ENCODE measurements around the gene FHAD1. TPM values are rescaled to one million over a fixed set of nuclear protein-coding genes. Genes with fewer than 3 reads are reported as not detected.
A peak's percentile ranks its signal among the peaks of the same experiment; 100 is the strongest.

Gene FHAD1
- total RNA-seq, 1 donor from 2014 or later = 2.1 TPM

- Histone ChIP-seq H3K27ac (ENCODE audit: low read depth, low read length) (no peak overlapping the region), H3K9me3 (ENCODE audit: control insufficient read depth in 3 of 3, low read length in 3 of 3) (no peaks in the 10 kb centered on the region), H3K9ac (ENCODE audit: low read depth in 1 of 3, low read length in 3 of 3) (no peak overlapping the region), H3K4me1 (ENCODE audit: control insufficient read depth in 3 of 3, insufficient read depth in 3 of 3, low read length in 3 of 3) (peaks cover 5 to 8% (median 7%) of the 10 kb centered on the region in 3 donors), H3K36me3 (ENCODE audit: control insufficient read depth in 3 of 3, insufficient read depth in 3 of 3, low read length in 3 of 3) (no peaks in the 10 kb centered on the region), H3K27me3 (ENCODE audit: control insufficient read depth in 3 of 3, insufficient read depth in 3 of 3, low read length in 3 of 3) (no peaks in the 10 kb centered on the region), H3K4me3 (ENCODE audit: low read length in 3 of 3) (no peak overlapping the region)
Observed at GRCh38 chr1:15217654-15218053, 29.4 kb upstream of the FHAD1 start.

- peaks cover 2 to 7% (median 2%) of the 10 kb centered on the region in 3 donors for H3K4me1 ChIP-seq (ENCODE audit: control insufficient read depth in 3 of 3, insufficient read depth in 3 of 3, low read length in 3 of 3)
- no peaks in the 10 kb centered on the region for H3K27me3 ChIP-seq (ENCODE audit: control insufficient read depth in 3 of 3, insufficient read depth in 3 of 3, low read length in 3 of 3)
- no peak overlapping the region for H3K27ac ChIP-seq (ENCODE audit: low read depth, low read length)
- H3K4me3 ChIP-seq (ENCODE audit: low read length in 3 of 3) = no peak overlapping the region
- H3K9ac ChIP-seq (ENCODE audit: low read depth in 1 of 3, low read length in 3 of 3) = no peak overlapping the region
- no peaks in the 10 kb centered on the region for H3K36me3 ChIP-seq (ENCODE audit: control insufficient read depth in 3 of 3, insufficient read depth in 3 of 3, low read length in 3 of 3)
- no peaks in the 10 kb centered on the region for H3K9me3 ChIP-seq (ENCODE audit: control insufficient read depth in 3 of 3, low read length in 3 of 3)
Observed at GRCh38 chr1:15218287-15219279, 28.4 kb upstream of the FHAD1 start.

- no peaks in the 10 kb centered on the region for H3K36me3 ChIP-seq (ENCODE audit: control insufficient read depth in 3 of 3, insufficient read depth in 3 of 3, low read length in 3 of 3)
- H3K27me3 ChIP-seq (ENCODE audit: control insufficient read depth in 3 of 3, insufficient read depth in 3 of 3, low read length in 3 of 3) = peaks cover 0 to 3% (median 0%) of the 10 kb centered on the region in 3 donors
- no peak overlapping the region for H3K4me3 ChIP-seq (ENCODE audit: low read length in 3 of 3)
- H3K9ac ChIP-seq (ENCODE audit: low read depth in 1 of 3, low read length in 3 of 3) = no peak overlapping the region
- no peak overlapping the region for H3K27ac ChIP-seq (ENCODE audit: low read depth, low read length)
- H3K4me1 ChIP-seq (ENCODE audit: control insufficient read depth in 3 of 3, insufficient read depth in 3 of 3, low read length in 3 of 3) = peaks cover 5 to 7% (median 5%) of the 10 kb centered on the region in 3 donors
- H3K9me3 ChIP-seq (ENCODE audit: control insufficient read depth in 3 of 3, low read length in 3 of 3) = no peaks in the 10 kb centered on the region
Observed at GRCh38 chr1:15219280-15220023, 27.6 kb upstream of the FHAD1 start.

- Histone ChIP-seq H3K36me3 (ENCODE audit: control insufficient read depth in 3 of 3, insufficient read depth in 3 of 3, low read length in 3 of 3) (no peaks in the 10 kb centered on the region), H3K4me3 (ENCODE audit: low read length in 3 of 3) (no peak overlapping the region), H3K27ac (ENCODE audit: low read depth, low read length) (no peak overlapping the region), H3K9me3 (ENCODE audit: control insufficient read depth in 3 of 3, low read length in 3 of 3) (no peaks in the 10 kb centered on the region), H3K27me3 (ENCODE audit: control insufficient read depth in 3 of 3, insufficient read depth in 3 of 3, low read length in 3 of 3) (peaks cover 0 to 3% (median 0%) of the 10 kb centered on the region in 3 donors), H3K4me1 (ENCODE audit: control insufficient read depth in 3 of 3, insufficient read depth in 3 of 3, low read length in 3 of 3) (peaks cover 3 to 5% (median 4%) of the 10 kb centered on the region in 3 donors), H3K9ac (ENCODE audit: low read depth in 1 of 3, low read length in 3 of 3) (no peak overlapping the region)
Observed at GRCh38 chr1:15220024-15220392, 27.0 kb upstream of the FHAD1 start.

- Histone ChIP-seq H3K4me3 (ENCODE audit: low read length in 3 of 3) (no peak overlapping the region), H3K27ac (ENCODE audit: low read depth, low read length) (no peak overlapping the region), H3K27me3 (ENCODE audit: control insufficient read depth in 3 of 3, insufficient read depth in 3 of 3, low read length in 3 of 3) (peaks cover 0 to 3% (median 0%) of the 10 kb centered on the region in 3 donors), H3K9ac (ENCODE audit: low read depth in 1 of 3, low read length in 3 of 3) (no peak overlapping the region), H3K36me3 (ENCODE audit: control insufficient read depth in 3 of 3, insufficient read depth in 3 of 3, low read length in 3 of 3) (no peaks in the 10 kb centered on the region), H3K9me3 (ENCODE audit: control insufficient read depth in 3 of 3, low read length in 3 of 3) (no peaks in the 10 kb centered on the region), H3K4me1 (ENCODE audit: control insufficient read depth in 3 of 3, insufficient read depth in 3 of 3, low read length in 3 of 3) (peaks cover 0 to 8% (median 3%) of the 10 kb centered on the region in 3 donors)
Observed at GRCh38 chr1:15220825-15221431, 26.1 kb upstream of the FHAD1 start.

- Histone ChIP-seq H3K36me3 (ENCODE audit: control insufficient read depth in 3 of 3, insufficient read depth in 3 of 3, low read length in 3 of 3) (no peaks in the 10 kb centered on the region), H3K27ac (ENCODE audit: low read depth, low read length) (no peak overlapping the region), H3K4me3 (ENCODE audit: low read length in 3 of 3) (no peak overlapping the region), H3K9me3 (ENCODE audit: control insufficient read depth in 3 of 3, low read length in 3 of 3) (no peaks in the 10 kb centered on the region), H3K27me3 (ENCODE audit: control insufficient read depth in 3 of 3, insufficient read depth in 3 of 3, low read length in 3 of 3) (peaks cover 0 to 3% (median 0%) of the 10 kb centered on the region in 3 donors), H3K9ac (ENCODE audit: low read depth in 1 of 3, low read length in 3 of 3) (no peak overlapping the region), H3K4me1 (ENCODE audit: control insufficient read depth in 3 of 3, insufficient read depth in 3 of 3, low read length in 3 of 3) (peaks cover 0 to 15% (median 3%) of the 10 kb centered on the region in 3 donors)
Observed at GRCh38 chr1:15222653-15223303, 24.2 kb upstream of the FHAD1 start.

- H3K4me1 ChIP-seq (ENCODE audit: control insufficient read depth in 3 of 3, insufficient read depth in 3 of 3, low read length in 3 of 3) = peaks cover 0 to 15% (median 3%) of the 10 kb centered on the region in 3 donors
- H3K27me3 ChIP-seq (ENCODE audit: control insufficient read depth in 3 of 3, insufficient read depth in 3 of 3, low read length in 3 of 3) = peaks cover 0 to 3% (median 0%) of the 10 kb centered on the region in 3 donors
- no peak overlapping the region for H3K4me3 ChIP-seq (ENCODE audit: low read length in 3 of 3)
- H3K27ac ChIP-seq (ENCODE audit: low read depth, low read length) = peak overlapping the region; percentile 40
- no peaks in the 10 kb centered on the region for H3K9me3 ChIP-seq (ENCODE audit: control insufficient read depth in 3 of 3, low read length in 3 of 3)
- no peak overlapping the region for H3K9ac ChIP-seq (ENCODE audit: low read depth in 1 of 3, low read length in 3 of 3)
- H3K36me3 ChIP-seq (ENCODE audit: control insufficient read depth in 3 of 3, insufficient read depth in 3 of 3, low read length in 3 of 3) = no peaks in the 10 kb centered on the region
Observed at GRCh38 chr1:15224259-15224869, 22.7 kb upstream of the FHAD1 start.

GRCh38 chr1:15224974-15225373 lies 22.0 kb upstream of the FHAD1 start:
- no peaks in the 10 kb centered on the region for H3K36me3 ChIP-seq (ENCODE audit: control insufficient read depth in 3 of 3, insufficient read depth in 3 of 3, low read length in 3 of 3)
- H3K4me3 ChIP-seq (ENCODE audit: low read length in 3 of 3) = no peak overlapping the region
- H3K27ac ChIP-seq (ENCODE audit: low read depth, low read length) = peak overlapping the region; percentile 40
- H3K9ac ChIP-seq (ENCODE audit: low read depth in 1 of 3, low read length in 3 of 3) = no peak overlapping the region
- H3K27me3 ChIP-seq (ENCODE audit: control insufficient read depth in 3 of 3, insufficient read depth in 3 of 3, low read length in 3 of 3) = peaks cover 0 to 3% (median 0%) of the 10 kb centered on the region in 3 donors
- no peaks in the 10 kb centered on the region for H3K9me3 ChIP-seq (ENCODE audit: control insufficient read depth in 3 of 3, low read length in 3 of 3)
- peaks cover 0 to 15% (median 3%) of the 10 kb centered on the region in 3 donors for H3K4me1 ChIP-seq (ENCODE audit: control insufficient read depth in 3 of 3, insufficient read depth in 3 of 3, low read length in 3 of 3)

- no peaks in the 10 kb centered on the region for H3K36me3 ChIP-seq (ENCODE audit: control insufficient read depth in 3 of 3, insufficient read depth in 3 of 3, low read length in 3 of 3)
- no peak overlapping the region for H3K27ac ChIP-seq (ENCODE audit: low read depth, low read length)
- peaks cover 0 to 3% (median 0%) of the 10 kb centered on the region in 3 donors for H3K27me3 ChIP-seq (ENCODE audit: control insufficient read depth in 3 of 3, insufficient read depth in 3 of 3, low read length in 3 of 3)
- H3K4me1 ChIP-seq (ENCODE audit: control insufficient read depth in 3 of 3, insufficient read depth in 3 of 3, low read length in 3 of 3) = peaks cover 0 to 15% (median 3%) of the 10 kb centered on the region in 3 donors
- H3K4me3 ChIP-seq (ENCODE audit: low read length in 3 of 3) = no peak overlapping the region
- no peak overlapping the region for H3K9ac ChIP-seq (ENCODE audit: low read depth in 1 of 3, low read length in 3 of 3)
- no peaks in the 10 kb centered on the region for H3K9me3 ChIP-seq (ENCODE audit: control insufficient read depth in 3 of 3, low read length in 3 of 3)
Observed at GRCh38 chr1:15225461-15225860, 21.6 kb upstream of the FHAD1 start.
